Mesenchymal stem cell (in vitro differentiated cells and primary cell): ENCODE data around the gene NLRP1.

ENCODE experiments used
- DNase-seq: peaks from one replicate; pipeline ENCODE4 v3.0.0-alpha.2; 2013
- H2AFZ ChIP-seq: one replicate; pipeline ENCODE4 v1.6.1; 2013; ENCODE audit warnings: low read depth, mild to moderate bottlenecking, control low read depth, inconsistent platforms, low read length, moderate library complexity
- H2AK5ac ChIP-seq: 2 replicates; pipeline ENCODE4 v1.6.1; 2013; ENCODE audit warnings: low read length, moderate library complexity, mild to moderate bottlenecking, inconsistent platforms; ENCODE audit not compliant: severe bottlenecking
- H2BK120ac ChIP-seq: one replicate; pipeline ENCODE4 v1.6.1; 2013; ENCODE audit warnings: low read depth, mild to moderate bottlenecking, inconsistent platforms, low read length, moderate library complexity
- H2BK12ac ChIP-seq, 2 experiments: one replicate each; pipeline ENCODE4 v1.6.1; 2013; ENCODE audit warnings: inconsistent platforms in 2 of 2, low read length in 2 of 2, mild to moderate bottlenecking in 2 of 2, moderate library complexity in 2 of 2, control low read depth in 1 of 2
- H2BK15ac ChIP-seq: one replicate; pipeline ENCODE4 v1.6.1; 2013; ENCODE audit warnings: mild to moderate bottlenecking, low read depth, inconsistent platforms; ENCODE audit not compliant: poor library complexity, severe bottlenecking
- H2BK5ac ChIP-seq: 2 replicates; pipeline ENCODE4 v1.6.1; 2013; ENCODE audit warnings: low read depth, mild to moderate bottlenecking, low read length, control low read depth, inconsistent platforms; ENCODE audit not compliant: poor library complexity, severe bottlenecking
- H3K14ac ChIP-seq, 2 experiments: one replicate each; pipeline ENCODE4 v1.6.1; 2013; ENCODE audit warnings: inconsistent platforms in 2 of 2, low read length in 2 of 2, control low read depth in 1 of 2, mild to moderate bottlenecking in 1 of 2, moderate library complexity in 1 of 2
- H3K18ac ChIP-seq, 2 experiments: one replicate each; pipeline ENCODE4 v1.6.1; 2013; ENCODE audit warnings: inconsistent platforms in 2 of 2, low read length in 2 of 2, control low read depth in 1 of 2, low read depth in 1 of 2, mild to moderate bottlenecking in 1 of 2
- H3K23ac ChIP-seq, 2 experiments: one replicate each; pipeline ENCODE4 v1.6.1; 2013; ENCODE audit warnings: inconsistent platforms in 2 of 2, low read length in 2 of 2, mild to moderate bottlenecking in 2 of 2, moderate library complexity in 2 of 2, control low read depth in 1 of 2
- H3K27ac ChIP-seq: 2 replicates; pipeline ENCODE4 v1.5.1; 2013; ENCODE audit warnings: mild to moderate bottlenecking, moderate library complexity, low read length, control low read depth, inconsistent platforms; ENCODE audit not compliant: poor library complexity, severe bottlenecking
- H3K27me3 ChIP-seq, 2 experiments: 2 replicates each; pipeline versions ENCODE4 v1.6.1 to v1.7.0; 2013; ENCODE audit warnings: low read length in 2 of 2, mild to moderate bottlenecking in 2 of 2, moderate library complexity in 2 of 2, control low read depth in 1 of 2, inconsistent platforms in 1 of 2; ENCODE audit not compliant: control insufficient read depth in 1 of 2, insufficient read depth in 1 of 2
- H3K36me3 ChIP-seq, 2 experiments: 2 replicates each; pipeline versions ENCODE4 v1.6.1 to v1.7.0; 2013; ENCODE audit warnings: low read length in 2 of 2, control low read depth in 1 of 2, inconsistent platforms in 1 of 2, low read depth in 1 of 2, mild to moderate bottlenecking in 1 of 2; ENCODE audit not compliant: insufficient read depth in 2 of 2, control insufficient read depth in 1 of 2
- H3K4ac ChIP-seq, 2 experiments: one replicate each; pipeline ENCODE4 v1.6.1; 2013; ENCODE audit warnings: inconsistent platforms in 2 of 2, low read length in 2 of 2, mild to moderate bottlenecking in 2 of 2, moderate library complexity in 2 of 2, control low read depth in 1 of 2, low read depth in 1 of 2
- H3K4me1 ChIP-seq: 2 replicates; pipeline ENCODE4 v1.6.1; 2013; ENCODE audit warnings: low read depth, low read length, control low read depth; ENCODE audit not compliant: control insufficient read depth, insufficient read depth
- H3K4me2 ChIP-seq: 2 replicates; pipeline ENCODE4 v1.6.1; 2013; ENCODE audit warnings: low read length, mild to moderate bottlenecking, inconsistent platforms; ENCODE audit not compliant: poor library complexity, severe bottlenecking
- H3K4me3 ChIP-seq, 2 experiments: 2 replicates each; pipeline versions ENCODE4 v1.5.1 to v1.7.0; 2013; ENCODE audit warnings: low read length in 2 of 2, mild to moderate bottlenecking in 2 of 2, control low read depth in 1 of 2, low read depth in 1 of 2; ENCODE audit not compliant: insufficient read depth in 1 of 2
- H3K79me1 ChIP-seq: replicated peaks from 2 replicates; pipeline ENCODE4 v1.6.1; 2013; ENCODE audit warnings: mild to moderate bottlenecking, control low read depth, low read length, inconsistent platforms; ENCODE audit not compliant: poor library complexity, severe bottlenecking
- H3K9ac ChIP-seq: 2 replicates; pipeline ENCODE4 v1.7.0; 2013; ENCODE audit warnings: mild to moderate bottlenecking, low read length, moderate library complexity
- H3K9me3 ChIP-seq: 2 replicates; pipeline ENCODE4 v1.7.0; 2013; ENCODE audit warnings: mild to moderate bottlenecking, low read length; ENCODE audit not compliant: control insufficient read depth
- H4K8ac ChIP-seq: one replicate; pipeline ENCODE4 v1.6.1; 2013; ENCODE audit warnings: inconsistent platforms, mild to moderate bottlenecking, low read length, moderate library complexity
- H4K91ac ChIP-seq: one replicate; pipeline ENCODE4 v1.6.1; 2013; ENCODE audit warnings: mild to moderate bottlenecking, low read length, inconsistent platforms
- WGBS: methylation state at CpG from one replicate; pipeline ENCODE4 v1.1.7; 2013; ENCODE audit warnings: mixed read lengths; 5-methylcytosine and 5-hydroxymethylcytosine counted together

NLRP1 gene

GRCh38 chr17:5598457-5598856 is 14.1 kb upstream of the NLRP1 start:
- Histone ChIP-seq H3K9ac (no peak overlapping the region), H4K91ac (no peak overlapping the region), H3K9me3 (no peaks in the 10 kb centered on the region), H2AK5ac (no peak overlapping the region), H2BK12ac (no peak overlapping the region), H3K4me2 (no peak overlapping the region), H2AFZ (no peak overlapping the region), H3K4me3 (no peak overlapping the region), H4K8ac (no peak overlapping the region), H3K23ac (no peak overlapping the region), H3K79me1 (no peaks in the 10 kb centered on the region), H2BK120ac (no peak overlapping the region), H2BK5ac (no peak overlapping the region), H3K36me3 (no peaks in the 10 kb centered on the region), H3K27ac (no peak overlapping the region), H3K14ac (no peak overlapping the region), H2BK15ac (no peak overlapping the region), H3K4ac (no peak overlapping the region), H3K27me3 (peaks cover 43 to 58% of the 10 kb centered on the region in 2 experiments), H3K18ac (no peak overlapping the region), H3K4me1 (no peaks in the 10 kb centered on the region)
- no peak for DNase-seq
- WGBS: 50% methylated on average over 4 of the region's 6 CpGs

GRCh38 chr17:5596421-5596820 is 12.1 kb upstream of the NLRP1 start:
- Histone ChIP-seq H3K4me3 (no peak overlapping the region), H2BK15ac (no peak overlapping the region), H3K23ac (no peak overlapping the region), H2AFZ (no peak overlapping the region), H4K8ac (no peak overlapping the region), H3K4me2 (no peak overlapping the region), H4K91ac (no peak overlapping the region), H2BK12ac (no peak overlapping the region), H2BK5ac (no peak overlapping the region), H2BK120ac (no peak overlapping the region), H2AK5ac (no peak overlapping the region), H3K9me3 (no peaks in the 10 kb centered on the region), H3K14ac (no peak overlapping the region), H3K36me3 (no peaks in the 10 kb centered on the region), H3K79me1 (no peaks in the 10 kb centered on the region), H3K27ac (no peak overlapping the region), H3K9ac (no peak overlapping the region), H3K27me3 (peaks cover 38 to 44% of the 10 kb centered on the region in 2 experiments), H3K18ac (no peak overlapping the region), H3K4me1 (no peaks in the 10 kb centered on the region), H3K4ac (no peak overlapping the region)
- DNase-seq: no peak
- WGBS: 91% methylated on average over 1 of the region's 2 CpGs

DNA sequence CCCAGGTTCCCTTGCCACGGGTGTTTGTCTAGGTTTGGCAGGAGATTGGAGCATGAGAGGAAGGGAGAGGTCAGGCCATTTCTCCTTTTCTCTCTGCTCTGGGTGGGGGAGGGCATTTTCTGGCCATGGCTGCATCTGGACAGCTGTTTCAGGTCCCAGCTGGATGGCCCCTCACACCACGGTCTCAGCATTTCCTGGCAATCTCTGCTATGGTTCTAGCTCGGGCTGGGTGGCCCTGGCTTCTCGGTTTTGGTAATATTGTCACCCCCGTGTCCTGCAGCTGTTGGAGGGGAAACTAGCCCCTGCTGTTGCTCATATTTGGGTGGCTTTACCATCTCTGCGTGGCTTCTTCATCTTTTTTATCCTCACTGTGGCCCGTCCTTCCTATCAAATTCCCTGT is 11.5 kb upstream of the NLRP1 start:
- H2BK5ac ChIP-seq: no peak overlapping the region
- no peak overlapping the region for H3K14ac ChIP-seq
- no peak overlapping the region for H2AFZ ChIP-seq
- no peaks in the 10 kb centered on the region for H3K9me3 ChIP-seq
- H2AK5ac ChIP-seq: no peak overlapping the region
- no peaks in the 10 kb centered on the region for H3K79me1 ChIP-seq
- H3K4me3 ChIP-seq: no peak overlapping the region
- no peaks in the 10 kb centered on the region for H3K4me1 ChIP-seq
- H2BK12ac ChIP-seq: no peak overlapping the region
- H4K91ac ChIP-seq: no peak overlapping the region
- H3K4me2 ChIP-seq: no peak overlapping the region
- H3K23ac ChIP-seq: no peak overlapping the region
- 73% methylated on average over 7 of the region's 7 CpGs for WGBS
- H4K8ac ChIP-seq: no peak overlapping the region
- peaks cover 38% of the 10 kb centered on the region in 2 experiments for H3K27me3 ChIP-seq
- H3K36me3 ChIP-seq: no peaks in the 10 kb centered on the region
- DNase-seq: no peak
- no peak overlapping the region for H3K9ac ChIP-seq
- no peak overlapping the region for H3K27ac ChIP-seq
- H3K4ac ChIP-seq: no peak overlapping the region
- no peak overlapping the region for H2BK120ac ChIP-seq
- no peak overlapping the region for H2BK15ac ChIP-seq
- no peak overlapping the region for H3K18ac ChIP-seq

GRCh38 chr17:5592382-5592781 is 8.1 kb upstream of the NLRP1 start:
- H3K23ac ChIP-seq: no peak overlapping the region
- no peak overlapping the region for H2BK5ac ChIP-seq
- no peak overlapping the region for H3K9ac ChIP-seq
- H3K4me2 ChIP-seq: no peak overlapping the region
- H3K27me3 ChIP-seq: peaks cover 15 to 19% of the 10 kb centered on the region in 2 experiments
- no peak overlapping the region for H2BK12ac ChIP-seq
- peak; percentile 56 for DNase-seq
- WGBS: 21% methylated on average over 6 of the region's 7 CpGs
- H3K4me3 ChIP-seq: no peak overlapping the region
- no peaks in the 10 kb centered on the region for H3K4me1 ChIP-seq
- no peak overlapping the region for H3K18ac ChIP-seq
- no peaks in the 10 kb centered on the region for H3K9me3 ChIP-seq
- no peak overlapping the region for H2AK5ac ChIP-seq
- H3K79me1 ChIP-seq: no peaks in the 10 kb centered on the region
- H2AFZ ChIP-seq: no peak overlapping the region
- no peak overlapping the region for H3K14ac ChIP-seq
- H3K4ac ChIP-seq: no peak overlapping the region
- no peak overlapping the region for H2BK120ac ChIP-seq
- H4K8ac ChIP-seq: no peak overlapping the region
- H4K91ac ChIP-seq: no peak overlapping the region
- no peaks in the 10 kb centered on the region for H3K36me3 ChIP-seq
- H3K27ac ChIP-seq: no peak overlapping the region
- H2BK15ac ChIP-seq: no peak overlapping the region
